ENCODE data around the gene CASKIN2. TPM values are rescaled to one million over a fixed set of nuclear protein-coding genes. Genes with fewer than 3 reads are reported as not detected.

CASKIN2 gene
- total and polyA plus RNA-seq, 4 donors, result 2.3 to 12.1 (median 8.6) TPM

DNA sequence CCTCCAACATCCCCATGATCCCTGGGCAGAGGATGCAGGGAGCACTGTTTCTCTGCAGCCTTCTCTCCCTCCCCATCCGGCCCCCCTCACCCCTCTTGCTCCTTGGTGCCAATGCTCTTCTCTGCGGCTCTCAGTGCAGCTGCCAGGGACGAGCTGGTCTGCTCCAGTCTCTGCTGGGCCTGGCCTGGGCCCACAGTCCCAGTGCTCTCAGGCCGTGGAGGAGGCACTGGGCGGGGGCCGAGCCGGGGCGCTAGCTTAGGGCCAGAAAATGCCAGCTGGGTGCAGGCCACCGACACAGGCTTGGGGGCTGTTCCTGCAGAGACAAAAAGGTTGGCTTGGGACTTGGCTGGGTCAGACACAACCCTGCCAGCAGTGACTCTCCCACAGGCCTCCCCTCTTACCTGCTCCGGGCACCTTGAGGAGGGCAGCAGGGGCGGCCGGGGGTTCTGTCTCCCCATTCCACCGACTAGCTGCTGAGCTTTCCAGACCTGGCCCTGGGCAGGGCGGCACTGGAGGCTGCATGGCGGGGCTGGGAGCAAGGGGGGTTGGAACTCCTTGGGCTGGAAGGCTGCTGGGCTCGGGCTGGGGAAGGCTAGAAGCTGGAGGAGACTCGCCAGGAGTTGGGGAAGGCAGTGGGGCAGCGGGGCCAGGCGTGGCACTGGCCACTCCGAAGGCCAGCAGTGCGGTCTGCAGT, 13.8 kb downstream of the CASKIN2 start:
- no peak overlapping the region for H3K4me3 ChIP-seq (ENCODE audit: low read depth in 1 of 3, low read length in 3 of 3)
- H3K27ac ChIP-seq (ENCODE audit: low read depth in 1 of 2, low read length in 2 of 2), result no peak overlapping the region
- peaks cover 5 to 23% (median 13%) of the 10 kb centered on the region in 4 donors for H3K4me1 ChIP-seq (ENCODE audit: control insufficient read depth in 4 of 4, insufficient read depth in 4 of 4, low read length in 3 of 4)
- WGBS, result 87% methylated on average over 21 of the region's 21 CpGs
- no peaks in the 10 kb centered on the region for H3K27me3 ChIP-seq (ENCODE audit: control insufficient read depth in 4 of 4, insufficient read depth in 4 of 4, low read length in 3 of 4)
- H3K36me3 ChIP-seq (ENCODE audit: control insufficient read depth in 4 of 4, insufficient read depth in 3 of 4, low read depth in 1 of 4, low read length in 3 of 4), result peaks cover 4 to 38% (median 19%) of the 10 kb centered on the region in 4 donors
- no peak overlapping the region for H3K9ac ChIP-seq (ENCODE audit: low read depth in 1 of 2, low read length in 2 of 2)
- no peak for DNase-seq (ENCODE audit: low spot score)
- no peak for TF ChIP-seq JUND (IDR thresholded peaks at IDR 0.05)
- no peak for TF ChIP-seq RAD21 (IDR thresholded peaks at IDR 0.05)
- TF ChIP-seq HNF4G (IDR thresholded peaks at IDR 0.05), result no peak
- no peak for TF ChIP-seq NR2F2 (IDR thresholded peaks at IDR 0.05)
- no peak for TF ChIP-seq YY1 (IDR thresholded peaks at IDR 0.05)
- TF ChIP-seq CTCF (IDR thresholded peaks at IDR 0.05; ENCODE audit: low read depth, low read length, missing input control), result no peak
- no peak for TF ChIP-seq SP1 (IDR thresholded peaks at IDR 0.05)
- TF ChIP-seq REST (IDR thresholded peaks at IDR 0.05), result no peak
- TF ChIP-seq HNF4A (conservative IDR thresholded peaks at IDR 0.05), result no peak
- TF ChIP-seq FOXA2 (IDR thresholded peaks at IDR 0.05), result no peak
- H3K9me3 ChIP-seq (ENCODE audit: control insufficient read depth in 4 of 4, low read length in 3 of 4), result no peaks in the 10 kb centered on the region

DNA sequence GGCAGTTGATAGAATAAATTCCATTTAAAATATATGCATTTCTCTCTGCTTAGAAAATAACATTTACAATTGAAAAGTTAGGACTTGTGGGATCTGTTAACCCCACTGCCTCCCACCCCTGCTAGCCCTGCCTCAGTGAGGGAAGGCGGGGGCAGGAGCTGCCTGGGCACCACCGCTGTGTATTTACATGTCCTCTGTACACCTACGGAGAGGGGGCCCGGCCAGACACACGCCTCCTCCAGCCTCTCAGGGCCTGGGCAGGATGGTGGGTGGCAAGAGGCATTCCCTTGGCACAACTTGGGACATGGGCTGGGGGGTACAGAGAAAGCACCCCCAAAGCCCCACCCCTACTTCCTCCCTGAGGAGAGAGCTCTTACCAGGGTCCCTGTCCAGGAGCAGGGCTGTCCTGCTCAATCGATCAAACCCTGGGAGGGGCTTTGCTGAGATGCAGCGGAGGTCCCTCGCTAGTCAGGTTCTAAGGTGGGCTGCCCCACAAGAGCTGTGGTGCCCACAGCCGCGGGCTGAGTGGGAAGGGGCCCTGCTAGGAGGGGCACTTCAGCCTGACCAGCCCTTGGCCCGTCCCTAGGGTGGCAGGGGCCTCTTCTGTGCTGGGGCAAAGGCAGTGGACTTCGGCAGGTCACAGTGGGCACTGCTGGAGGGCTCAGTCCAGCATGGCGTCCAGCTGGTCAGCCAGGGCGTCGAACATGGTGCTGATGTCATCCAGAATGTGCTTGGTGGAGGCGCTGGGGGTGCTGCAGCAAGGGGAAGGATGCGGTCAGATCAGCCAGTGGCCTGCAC, 14.7 kb downstream of the CASKIN2 start:
- Histone ChIP-seq H3K27me3 (ENCODE audit: control insufficient read depth in 4 of 4, insufficient read depth in 4 of 4, low read length in 3 of 4) (no peaks in the 10 kb centered on the region), H3K27ac (ENCODE audit: low read depth in 1 of 2, low read length in 2 of 2) (no peak overlapping the region)

More for the DNA sequence above, 14.7 kb downstream of the CASKIN2 start:
- 85% methylated on average over 17 of the region's 17 CpGs for WGBS
- no peak overlapping the region for H3K4me3 ChIP-seq (ENCODE audit: low read depth in 1 of 3, low read length in 3 of 3)
- DNase-seq (ENCODE audit: low spot score), result no peak
- H3K9me3 ChIP-seq (ENCODE audit: control insufficient read depth in 4 of 4, low read length in 3 of 4), result no peaks in the 10 kb centered on the region
- no peak for TF ChIP-seq ATF3 (IDR thresholded peaks at IDR 0.05)
- no peak overlapping the region for H3K9ac ChIP-seq (ENCODE audit: low read depth in 1 of 2, low read length in 2 of 2)
- H3K4me1 ChIP-seq (ENCODE audit: control insufficient read depth in 4 of 4, insufficient read depth in 4 of 4, low read length in 3 of 4), result peaks cover 5 to 23% (median 13%) of the 10 kb centered on the region in 4 donors
- H3K36me3 ChIP-seq (ENCODE audit: control insufficient read depth in 4 of 4, insufficient read depth in 3 of 4, low read depth in 1 of 4, low read length in 3 of 4), result peaks cover 7 to 42% (median 21%) of the 10 kb centered on the region in 4 donors

Data from liver (tissue), 9 donors.